ENCODE data around the gene EFCAB12.
A peak's percentile ranks its signal among the peaks of the same experiment; 100 is the strongest.

Gene EFCAB12

DNA sequence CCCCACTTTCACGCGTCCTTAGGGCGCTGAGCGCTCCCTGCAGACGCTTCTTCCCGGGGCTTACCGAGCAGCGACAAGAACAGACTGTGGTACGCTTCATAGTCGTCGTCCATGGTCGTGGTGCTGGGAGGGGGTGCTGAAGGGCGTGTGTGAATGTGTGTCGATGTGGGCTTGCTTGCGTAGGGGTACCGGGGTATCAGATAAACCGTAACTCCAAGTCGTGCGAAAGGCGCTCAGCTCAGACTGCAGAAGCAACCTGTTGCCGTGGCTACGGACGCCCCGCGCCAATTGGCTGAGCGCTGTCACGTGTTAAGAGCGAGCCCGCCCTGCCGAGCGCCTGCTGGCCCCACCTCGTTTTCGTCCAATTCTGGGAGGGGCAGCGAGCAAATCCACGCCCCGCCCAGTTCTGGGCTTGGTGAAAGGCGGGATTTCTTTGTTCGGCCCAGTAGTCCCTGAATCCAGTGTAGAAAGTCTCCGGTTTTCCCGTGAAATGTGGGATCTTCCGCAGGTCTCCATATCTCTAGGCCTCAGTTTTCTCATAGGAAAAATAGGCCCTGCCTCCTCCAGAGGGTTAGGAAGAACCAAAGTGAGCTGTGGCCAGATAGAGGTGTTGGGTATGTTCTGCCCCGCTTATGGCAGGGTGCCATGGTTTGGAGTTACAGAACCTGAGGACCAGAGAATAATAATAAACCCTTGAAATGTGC lies at the start of gene EFCAB12:
TSS of gene EFCAB12 (minus strand) at position 261 of the 704 bp plus-strand sequence. CDS start at position 113, 148 bp downstream.
- Histone ChIP-seq H3K9me3 (ENCODE audit: control insufficient read depth, insufficient read depth, low read length) (no peaks in the 10 kb centered on the region), H3K4me1 (ENCODE audit: insufficient read depth, low read length) (peaks cover 21% of the 10 kb centered on the region), H3K36me3 (ENCODE audit: insufficient read depth, low read length) (peaks cover 7% of the 10 kb centered on the region), H3K9ac (ENCODE audit: low read depth, low read length) (peak within 1 kb of the TSS; percentile 42; the same call in 1 of the 2 replicates)

DNA sequence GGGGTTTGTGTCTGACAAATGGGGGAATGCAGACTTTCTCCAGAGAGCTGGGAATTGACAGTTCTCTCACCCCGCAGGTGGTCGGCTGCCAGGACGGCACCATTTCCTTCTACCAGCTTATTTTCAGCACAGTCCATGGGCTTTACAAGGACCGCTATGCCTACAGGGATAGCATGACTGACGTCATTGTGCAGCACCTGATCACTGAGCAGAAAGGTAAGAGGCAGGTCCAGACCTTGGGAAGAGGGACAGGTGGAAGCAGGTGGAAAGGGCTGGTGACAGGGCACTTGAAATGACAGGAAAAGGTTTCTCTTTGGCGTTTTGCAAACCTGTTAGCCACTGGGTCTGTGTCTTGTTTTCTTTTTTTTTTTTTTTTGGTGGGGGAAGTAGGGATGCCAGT lies 48.1 kb upstream of the EFCAB12 start:
- Histone ChIP-seq H3K9me3 (ENCODE audit: control insufficient read depth, insufficient read depth, low read length) (no peaks in the 10 kb centered on the region), H3K36me3 (ENCODE audit: insufficient read depth, low read length) (no peaks in the 10 kb centered on the region), H3K4me1 (ENCODE audit: insufficient read depth, low read length) (no peaks in the 10 kb centered on the region), H3K9ac (ENCODE audit: low read depth, low read length) (no peak overlapping the region)

DNA sequence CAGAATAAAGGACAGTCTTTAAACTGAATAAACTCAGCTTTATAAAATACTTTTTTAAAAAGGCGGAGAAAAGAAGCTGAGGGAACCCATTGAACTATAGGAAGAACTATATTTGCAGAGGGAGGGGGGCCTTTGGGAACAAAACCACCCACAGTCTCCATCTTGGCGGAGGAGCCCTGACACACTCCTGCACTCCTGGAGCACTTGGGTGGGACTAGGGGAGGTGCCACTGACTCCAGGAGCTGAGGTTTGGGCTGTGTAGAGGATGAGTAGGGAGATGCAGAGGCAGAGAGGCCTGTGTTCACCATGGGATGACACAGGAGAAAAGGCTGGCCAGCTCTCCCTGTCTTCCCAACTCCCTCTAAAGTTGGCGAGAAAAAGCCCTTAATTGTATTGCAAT lies 47.4 kb upstream of the EFCAB12 start:
- Histone ChIP-seq H3K9ac (ENCODE audit: low read depth, low read length) (no peak overlapping the region), H3K9me3 (ENCODE audit: control insufficient read depth, insufficient read depth, low read length) (no peaks in the 10 kb centered on the region), H3K4me1 (ENCODE audit: insufficient read depth, low read length) (no peaks in the 10 kb centered on the region), H3K36me3 (ENCODE audit: insufficient read depth, low read length) (peaks cover 3% of the 10 kb centered on the region; the same call in 1 of the 2 replicates)

DNA sequence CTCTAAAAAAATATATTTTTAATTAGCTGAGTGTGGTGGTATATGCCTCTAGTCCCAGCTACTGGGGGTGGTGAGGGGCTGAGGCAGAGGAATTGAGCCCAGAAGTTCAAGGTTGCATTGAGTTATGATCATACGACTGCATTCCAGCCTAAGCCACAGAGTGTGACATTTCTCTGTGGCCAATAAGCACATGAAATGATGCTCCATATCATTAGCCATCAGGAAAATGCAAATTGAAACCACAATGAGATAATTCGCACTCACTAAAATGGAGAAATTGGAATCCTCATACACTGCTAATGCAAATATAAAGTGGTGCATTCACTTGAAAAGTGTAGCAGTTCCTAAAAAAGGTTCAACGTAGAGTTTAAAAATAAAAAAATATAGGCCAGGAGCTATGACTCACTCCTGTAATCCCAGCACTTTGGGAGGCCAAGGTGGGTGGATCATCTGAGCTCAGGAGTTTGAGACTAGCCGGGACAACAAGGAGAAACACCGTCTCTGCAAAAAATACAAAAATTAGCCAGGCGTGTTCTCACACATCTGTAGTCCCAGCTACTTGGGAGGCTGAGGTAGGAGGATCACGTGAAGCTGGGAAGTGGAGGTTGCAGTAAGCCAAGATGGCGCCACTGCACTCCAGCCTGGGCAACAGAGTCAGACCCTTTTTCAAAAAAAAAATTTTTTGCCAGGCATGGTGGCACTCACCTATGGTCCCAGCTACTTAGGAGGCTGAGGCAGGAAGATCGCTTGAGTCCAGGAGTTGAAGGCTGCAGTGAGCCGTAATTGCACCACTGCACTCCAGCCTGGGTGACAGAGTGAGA lies 46.8 kb upstream of the EFCAB12 start:
- H3K9me3 ChIP-seq (ENCODE audit: control insufficient read depth, insufficient read depth, low read length), result no peaks in the 10 kb centered on the region
- no peak overlapping the region for H3K9ac ChIP-seq (ENCODE audit: low read depth, low read length)
- H3K36me3 ChIP-seq (ENCODE audit: insufficient read depth, low read length), result peaks cover 4% of the 10 kb centered on the region; the same call in 1 of the 2 replicates
- H3K4me1 ChIP-seq (ENCODE audit: insufficient read depth, low read length), result no peaks in the 10 kb centered on the region

DNA sequence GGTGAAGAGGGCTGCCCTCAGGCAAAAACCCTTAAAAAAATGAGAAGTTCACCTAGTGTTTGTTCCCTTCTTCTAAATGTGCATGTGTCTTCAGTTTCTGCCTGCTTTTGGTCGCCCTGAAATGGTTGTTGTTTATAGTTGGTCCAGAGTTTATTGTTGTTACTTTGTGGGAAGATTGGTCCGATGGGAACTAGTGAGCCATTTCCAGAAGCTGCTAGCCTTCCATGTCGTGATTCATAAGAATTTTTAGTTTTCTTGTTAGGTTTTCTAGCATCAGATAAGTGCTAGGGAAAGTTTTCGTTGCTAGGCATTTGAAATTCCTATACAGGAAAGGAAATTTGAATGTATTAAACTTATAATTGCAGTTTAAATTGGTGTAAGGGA lies 45.3 kb upstream of the EFCAB12 start:
- H3K36me3 ChIP-seq (ENCODE audit: insufficient read depth, low read length), result peaks cover 7% of the 10 kb centered on the region; the same call in 1 of the 2 replicates
- H3K4me1 ChIP-seq (ENCODE audit: insufficient read depth, low read length), result no peaks in the 10 kb centered on the region
- H3K9ac ChIP-seq (ENCODE audit: low read depth, low read length), result no peak overlapping the region
- H3K9me3 ChIP-seq (ENCODE audit: control insufficient read depth, insufficient read depth, low read length), result no peaks in the 10 kb centered on the region

DNA sequence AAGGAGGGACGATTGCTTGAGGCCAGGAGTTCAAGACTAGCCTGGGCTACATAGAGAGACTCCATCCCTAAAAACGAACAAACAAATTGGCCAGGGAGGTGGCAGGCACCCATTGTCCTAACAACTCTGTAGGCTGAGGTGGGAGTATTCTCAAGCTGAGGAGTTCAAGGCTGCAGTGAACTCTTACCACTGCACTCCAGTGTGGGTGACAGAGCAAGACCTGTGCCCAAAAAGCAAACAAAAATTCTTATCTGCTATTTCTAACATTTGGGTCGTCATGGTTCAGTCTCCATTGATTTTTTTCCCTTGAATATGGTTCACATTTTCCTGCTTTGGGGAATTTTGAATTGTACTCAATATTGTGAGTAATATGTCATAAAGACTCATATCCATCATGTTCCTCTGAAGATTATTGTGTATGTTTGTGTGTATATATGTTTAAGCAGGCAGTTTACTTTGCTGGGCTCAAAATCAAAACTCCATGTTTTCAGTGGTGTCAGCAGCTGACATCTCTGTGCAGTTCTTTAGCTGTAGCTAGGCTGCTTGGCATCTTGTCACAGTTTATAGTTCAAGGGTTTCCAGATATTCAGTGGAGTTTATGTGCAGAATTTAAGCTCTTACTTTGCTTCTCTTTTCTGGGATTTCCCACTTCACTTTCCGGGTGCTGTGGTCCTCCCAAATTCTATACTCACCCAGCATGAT lies 44.8 kb upstream of the EFCAB12 start:
- Histone ChIP-seq H3K9ac (ENCODE audit: low read depth, low read length) (no peak overlapping the region), H3K36me3 (ENCODE audit: insufficient read depth, low read length) (peaks cover 7% of the 10 kb centered on the region; the same call in 1 of the 2 replicates), H3K4me1 (ENCODE audit: insufficient read depth, low read length) (no peaks in the 10 kb centered on the region), H3K9me3 (ENCODE audit: control insufficient read depth, insufficient read depth, low read length) (no peaks in the 10 kb centered on the region)

DNA sequence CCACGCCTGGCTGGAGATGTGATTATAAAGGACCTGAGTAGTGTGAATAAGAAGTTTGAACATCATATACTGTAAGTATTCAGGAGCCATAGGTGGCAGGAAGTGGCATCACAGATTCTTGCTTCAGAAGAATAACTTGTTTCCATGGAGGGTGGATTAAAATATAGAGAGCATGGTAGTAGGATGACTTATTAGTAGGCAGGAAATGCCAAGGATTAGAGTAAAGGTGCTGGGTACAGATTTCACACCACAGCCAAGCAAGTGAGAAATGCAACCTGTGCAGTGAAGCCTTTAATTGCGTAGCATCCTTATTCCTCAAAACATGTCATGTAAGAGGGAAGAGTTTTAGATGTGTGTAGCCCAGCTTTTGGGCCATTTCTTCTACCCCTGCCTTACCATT lies 42.4 kb upstream of the EFCAB12 start:
- Histone ChIP-seq H3K36me3 (ENCODE audit: insufficient read depth, low read length) (peaks cover 7% of the 10 kb centered on the region; the same call in 1 of the 2 replicates), H3K9me3 (ENCODE audit: control insufficient read depth, insufficient read depth, low read length) (no peaks in the 10 kb centered on the region), H3K4me1 (ENCODE audit: insufficient read depth, low read length) (no peaks in the 10 kb centered on the region), H3K9ac (ENCODE audit: low read depth, low read length) (no peak overlapping the region)

DNA sequence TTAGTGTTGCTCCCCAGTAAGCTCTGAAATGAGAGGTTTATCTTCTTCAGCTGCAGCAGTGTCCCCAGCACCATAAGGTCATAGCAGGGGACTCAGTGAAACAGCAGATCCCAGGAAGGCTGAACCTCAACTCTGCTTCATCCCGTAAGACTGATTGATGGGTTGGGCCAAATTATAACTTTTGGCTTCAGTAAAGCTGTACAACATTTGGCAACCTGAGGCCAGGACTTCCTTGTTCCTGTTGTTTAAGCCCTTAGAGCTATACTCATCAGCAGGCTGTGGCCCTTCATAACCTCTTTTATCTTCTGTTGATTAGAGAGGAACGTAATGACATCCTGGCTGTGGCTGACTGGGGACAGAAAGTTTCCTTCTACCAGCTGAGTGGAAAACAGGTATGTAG lies 40.6 kb upstream of the EFCAB12 start:
- H3K36me3 ChIP-seq (ENCODE audit: insufficient read depth, low read length), result peaks cover 7% of the 10 kb centered on the region; the same call in 1 of the 2 replicates
- H3K9ac ChIP-seq (ENCODE audit: low read depth, low read length), result no peak overlapping the region
- H3K9me3 ChIP-seq (ENCODE audit: control insufficient read depth, insufficient read depth, low read length), result no peaks in the 10 kb centered on the region
- H3K4me1 ChIP-seq (ENCODE audit: insufficient read depth, low read length), result no peaks in the 10 kb centered on the region

DNA sequence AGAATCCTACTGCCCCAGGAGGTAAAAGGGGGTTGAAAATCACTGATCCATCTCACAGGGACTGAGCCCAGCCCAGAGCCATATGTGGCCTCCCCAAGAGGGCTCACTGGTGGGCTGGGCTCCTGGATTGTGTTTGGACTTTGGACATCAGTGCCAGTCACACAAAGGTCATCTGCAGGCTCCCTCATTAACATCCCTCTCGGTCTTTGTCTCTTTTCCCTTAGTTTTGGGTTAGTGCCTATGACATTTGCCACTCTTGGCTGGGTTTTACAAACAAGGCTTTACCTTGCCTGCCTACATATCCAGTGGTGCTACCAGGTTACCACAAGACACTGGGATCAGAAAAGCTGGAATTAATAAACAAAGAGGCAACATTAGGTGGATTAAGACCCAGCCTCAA lies 39.5 kb upstream of the EFCAB12 start:
- Histone ChIP-seq H3K4me1 (ENCODE audit: insufficient read depth, low read length) (no peaks in the 10 kb centered on the region), H3K9me3 (ENCODE audit: control insufficient read depth, insufficient read depth, low read length) (no peaks in the 10 kb centered on the region), H3K9ac (ENCODE audit: low read depth, low read length) (no peak overlapping the region), H3K36me3 (ENCODE audit: insufficient read depth, low read length) (peaks cover 7% of the 10 kb centered on the region; the same call in 1 of the 2 replicates)

DNA sequence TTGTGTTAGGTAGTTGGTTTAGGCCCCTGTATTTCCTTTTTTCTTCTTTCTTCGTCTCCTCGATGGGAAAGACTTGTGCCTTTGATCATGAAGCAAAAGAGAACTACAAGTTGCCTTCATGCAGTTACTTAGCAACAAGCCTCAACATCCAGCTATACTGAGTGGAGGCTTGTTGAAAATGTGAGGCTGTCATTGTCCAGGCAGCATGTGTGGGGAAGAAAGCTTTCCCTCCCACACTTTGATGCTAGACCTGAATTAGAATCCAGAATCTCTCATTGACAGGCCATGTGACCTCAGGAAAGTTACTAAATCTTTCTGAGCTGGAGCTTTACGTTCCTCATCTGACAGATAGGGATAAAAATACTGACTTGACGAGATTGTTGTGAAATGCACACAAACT lies 35.3 kb upstream of the EFCAB12 start:
- no peaks in the 10 kb centered on the region for H3K36me3 ChIP-seq (ENCODE audit: insufficient read depth, low read length)
- no peaks in the 10 kb centered on the region for H3K9me3 ChIP-seq (ENCODE audit: control insufficient read depth, insufficient read depth, low read length)
- H3K9ac ChIP-seq (ENCODE audit: low read depth, low read length), result no peak overlapping the region
- no peaks in the 10 kb centered on the region for H3K4me1 ChIP-seq (ENCODE audit: insufficient read depth, low read length)

DNA sequence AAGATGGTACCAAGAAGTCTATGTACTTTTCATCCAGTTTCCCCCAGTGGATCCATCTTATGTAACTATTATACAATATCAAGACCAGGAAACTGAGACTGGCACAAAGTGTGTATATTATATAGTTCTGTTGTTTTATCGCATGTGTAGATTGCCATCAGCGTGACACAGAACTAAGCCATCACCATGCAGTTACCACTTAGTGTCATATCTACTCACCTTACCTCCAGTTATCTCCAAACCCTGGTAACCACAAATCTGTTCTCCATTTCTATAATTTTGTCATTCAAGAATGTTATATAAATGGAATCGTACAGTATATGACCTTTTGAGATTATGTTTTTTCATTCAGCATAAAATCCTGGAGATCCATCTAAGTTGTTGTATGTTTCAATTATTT lies 34.7 kb upstream of the EFCAB12 start:
- Histone ChIP-seq H3K9ac (ENCODE audit: low read depth, low read length) (no peak overlapping the region), H3K9me3 (ENCODE audit: control insufficient read depth, insufficient read depth, low read length) (no peaks in the 10 kb centered on the region), H3K4me1 (ENCODE audit: insufficient read depth, low read length) (no peaks in the 10 kb centered on the region), H3K36me3 (ENCODE audit: insufficient read depth, low read length) (no peaks in the 10 kb centered on the region)

DNA sequence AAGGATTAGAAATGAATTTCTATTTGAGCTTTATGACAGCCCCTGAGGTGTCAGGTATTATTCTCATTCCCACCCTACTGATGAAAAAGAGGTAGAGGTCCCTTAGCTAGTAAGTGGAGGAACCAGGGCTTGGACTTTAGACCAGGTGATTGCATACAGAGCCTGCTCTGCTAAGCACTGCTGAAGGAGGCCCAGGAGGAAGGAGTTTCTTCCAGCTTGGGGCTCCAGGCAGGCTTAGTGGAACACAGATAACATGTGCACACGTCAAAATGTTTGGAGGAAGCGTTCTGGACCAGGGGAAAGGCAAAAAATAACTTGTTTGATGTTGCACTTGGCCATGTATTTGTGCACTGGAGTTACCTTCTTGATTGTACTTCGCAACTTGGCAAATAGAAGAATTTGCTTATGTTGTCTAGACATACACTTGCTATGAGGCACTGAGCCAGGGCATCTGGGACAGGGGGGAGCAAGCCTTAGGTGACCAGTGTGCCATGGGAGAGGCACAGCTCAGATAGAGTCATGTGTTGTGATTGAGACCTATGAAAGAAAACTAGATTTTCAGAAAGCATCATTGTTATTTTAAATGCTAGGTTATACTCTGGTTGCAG lies 34.0 kb upstream of the EFCAB12 start:
- H3K9ac ChIP-seq (ENCODE audit: low read depth, low read length), result no peak overlapping the region
- H3K4me1 ChIP-seq (ENCODE audit: insufficient read depth, low read length), result no peaks in the 10 kb centered on the region
- H3K9me3 ChIP-seq (ENCODE audit: control insufficient read depth, insufficient read depth, low read length), result no peaks in the 10 kb centered on the region
- H3K36me3 ChIP-seq (ENCODE audit: insufficient read depth, low read length), result no peaks in the 10 kb centered on the region

DNA sequence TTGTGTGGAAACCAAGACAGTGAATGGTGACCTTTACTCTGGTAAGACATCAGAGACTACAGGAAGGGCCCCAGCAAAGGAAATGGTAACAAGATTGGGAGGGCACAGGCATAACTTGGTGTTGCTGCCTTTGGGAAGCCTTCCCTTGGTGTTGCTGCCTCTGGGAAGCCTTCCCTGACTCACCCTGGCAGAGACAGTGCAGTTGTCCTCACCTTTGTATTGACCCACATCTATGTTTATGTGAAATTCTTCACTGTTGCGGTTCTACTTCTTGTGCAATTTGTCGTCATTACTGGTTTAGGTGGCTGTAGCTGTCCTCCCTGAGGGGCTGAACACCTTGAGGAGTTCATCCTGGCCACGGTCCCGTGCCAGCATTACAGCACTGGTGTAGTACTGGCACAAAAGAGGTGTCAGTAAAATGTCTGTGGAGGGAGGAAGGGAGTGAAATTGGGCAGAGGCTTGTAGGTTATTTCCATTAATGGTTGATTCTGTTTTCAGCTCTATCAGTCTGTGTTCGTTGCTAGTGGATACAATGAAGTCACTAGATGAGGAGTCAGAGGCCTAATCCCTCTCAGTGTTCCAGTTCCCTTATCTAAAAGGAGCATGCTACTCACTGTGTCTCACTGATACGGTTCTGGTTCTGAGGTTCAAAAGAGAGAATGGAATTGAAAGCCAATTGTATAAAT lies 33.2 kb upstream of the EFCAB12 start:
- H3K9ac ChIP-seq (ENCODE audit: low read depth, low read length), result no peak overlapping the region
- no peaks in the 10 kb centered on the region for H3K4me1 ChIP-seq (ENCODE audit: insufficient read depth, low read length)
- no peaks in the 10 kb centered on the region for H3K36me3 ChIP-seq (ENCODE audit: insufficient read depth, low read length)
- H3K9me3 ChIP-seq (ENCODE audit: control insufficient read depth, insufficient read depth, low read length), result no peaks in the 10 kb centered on the region

DNA sequence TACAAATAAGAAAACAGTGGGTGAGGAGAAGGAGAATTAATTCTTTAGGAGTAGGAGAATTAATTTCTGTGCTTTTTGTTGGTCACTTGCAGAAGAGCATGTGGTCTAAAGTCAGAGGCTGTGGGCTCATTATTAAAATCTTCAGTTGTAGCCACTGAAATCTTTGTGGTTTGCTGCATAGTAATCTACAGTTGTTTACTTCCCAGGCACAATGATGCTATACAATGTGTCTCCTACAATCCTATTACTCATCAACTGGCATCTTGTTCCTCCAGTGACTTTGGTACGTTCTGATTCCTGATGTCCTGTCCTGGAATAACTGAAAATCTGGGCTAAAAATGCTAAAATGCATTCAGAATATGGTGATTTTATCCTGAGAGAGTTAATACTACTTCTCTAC lies 32.6 kb upstream of the EFCAB12 start:
- Histone ChIP-seq H3K36me3 (ENCODE audit: insufficient read depth, low read length) (0 out of 2 replicates have a peak, but pooled peaks cover under 1% of the 10 kb centered on the region), H3K9me3 (ENCODE audit: control insufficient read depth, insufficient read depth, low read length) (no peaks in the 10 kb centered on the region), H3K9ac (ENCODE audit: low read depth, low read length) (no peak overlapping the region), H3K4me1 (ENCODE audit: insufficient read depth, low read length) (no peaks in the 10 kb centered on the region)

Data from ES-I3 (cell line).